Endothelial cell of umbilical vein (primary cell): ENCODE results near the gene DNAH1. TPM values are rescaled to one million over a fixed set of nuclear protein-coding genes. Genes with fewer than 3 reads are reported as not detected.

Source experiments
- BruUV-seq: library from RNA; stranded (reverse); fragments of 400-500 nt; replicated peaks from 2 replicates; lab custom pipeline; 2021; lab: Mats Ljungman, UMichigan
- CTCF ChIA-PET: fragments of 300-600, 350-600 bp; sonication (Branson Sonifier 250); formaldehyde crosslinking; loops from one replicate; lab custom pipeline; 2021; ENCODE audit warnings: antibody characterized with exemption, inconsistent platforms; lab: Charles Lee
- POLR2A ChIA-PET: fragments of 300-600, 350-600 bp; sonication (Branson Sonifier 250); formaldehyde crosslinking; loops from one replicate; lab custom pipeline; 2021; ENCODE audit warnings: antibody characterized with exemption, inconsistent platforms; lab: Charles Lee
- DNase-seq: peaks from one replicate; pipeline ENCODE4 v3.0.0-alpha.2; 2011; ENCODE audit warnings: low read depth, low spot score
- FAIRE-seq: peaks from 2 replicates; lab custom pipeline; 2011; peaks lifted over from hg19 to GRCh38; lab: Jason Lieb, UNC
- H2AFZ ChIP-seq: 2 replicates; pipeline ENCODE4 v1.6.0; 2012; ENCODE audit warnings: low read depth, low read length, control low read depth, inconsistent platforms
- H3K27ac ChIP-seq: 2 replicates; pipeline ENCODE4 v1.5.1; 2011; ENCODE audit warnings: low read depth, mild to moderate bottlenecking, control low read depth, low read length, moderate library complexity; ENCODE audit not compliant: insufficient read depth
- H3K27me3 ChIP-seq, 2 experiments: 2 replicates each; pipeline versions ENCODE4 v1.6.0 to v1.6.1; 2011; ENCODE audit warnings: low read length in 2 of 2, mixed read lengths in 1 of 2; ENCODE audit not compliant: control insufficient read depth in 2 of 2, insufficient read depth in 2 of 2
- H3K36me3 ChIP-seq, 2 experiments: 2 replicates in 1 of 2; 3 replicates in 1 of 2; pipeline ENCODE4 v1.5.1; 2011; ENCODE audit warnings: low read length in 2 of 2, mild to moderate bottlenecking in 1 of 2, moderate library complexity in 1 of 2; ENCODE audit not compliant: control insufficient read depth in 2 of 2, insufficient read depth in 2 of 2; ENCODE audit errors: extremely low read depth in 1 of 2
- H3K4me1 ChIP-seq: 3 replicates; pipeline ENCODE4 v1.5.1; 2011; ENCODE audit warnings: mild to moderate bottlenecking, low read length; ENCODE audit not compliant: control insufficient read depth, insufficient read depth; ENCODE audit errors: extremely low read depth
- H3K4me2 ChIP-seq: 2 replicates; pipeline ENCODE4 v1.6.1; 2011; ENCODE audit warnings: low read length, control low read depth, mixed read lengths; ENCODE audit not compliant: insufficient read depth
- H3K4me3 ChIP-seq, 3 experiments: fragments of 200-600 bp in 1 of 3; sonication (generic), shearing (Covaris generic) in 1 of 3; replicated peaks in 1 of 3; 2 replicates each; pipeline ENCODE4 v1.5.1; 2011 to 2016; ENCODE audit warnings: control low read depth in 3 of 3, low read length in 3 of 3, mild to moderate bottlenecking in 2 of 3, inconsistent platforms in 1 of 3, low read depth in 1 of 3, moderate library complexity in 1 of 3; ENCODE audit not compliant: insufficient read depth in 1 of 3
- H3K79me2 ChIP-seq: 2 replicates; pipeline ENCODE4 v1.6.0; 2012; ENCODE audit warnings: low read length, inconsistent platforms; ENCODE audit not compliant: control insufficient read depth, insufficient read depth
- H3K9ac ChIP-seq: replicated peaks from 2 replicates; pipeline ENCODE3; 2011; ENCODE audit warnings: low read length, control low read depth; ENCODE audit not compliant: insufficient read depth; ENCODE audit errors: extremely low read depth
- H3K9me1 ChIP-seq: replicated peaks from 3 replicates; pipeline ENCODE4 v1.6.0; 2011; ENCODE audit warnings: mild to moderate bottlenecking, low read length; ENCODE audit not compliant: control insufficient read depth, insufficient read depth; ENCODE audit errors: extremely low read depth
- H3K9me3 ChIP-seq: replicated peaks from 2 replicates; pipeline ENCODE4 v1.5.1; 2012; ENCODE audit warnings: low read length, inconsistent platforms; ENCODE audit not compliant: control insufficient read depth, insufficient read depth
- H4K20me1 ChIP-seq: replicated peaks from 2 replicates; pipeline ENCODE3; 2011; ENCODE audit warnings: mild to moderate bottlenecking, low read length; ENCODE audit not compliant: control insufficient read depth, insufficient read depth; ENCODE audit errors: extremely low read depth
- EZH2 ChIP-seq: IDR thresholded peaks from 2 replicates; pipeline ENCODE4 v1.6.1; 2012; ENCODE audit warnings: borderline replicate concordance, low read depth, mild to moderate bottlenecking, moderate library complexity, low read length, inconsistent platforms; ENCODE audit not compliant: severe bottlenecking
- FOS ChIP-seq: IDR thresholded peaks from 2 replicates; pipeline ENCODE4 v1.6.1; 2011; ENCODE audit warnings: mild to moderate bottlenecking, low read length, moderate library complexity, borderline replicate concordance; ENCODE audit not compliant: insufficient read depth
- GATA2 ChIP-seq: IDR thresholded peaks from 2 replicates; pipeline ENCODE4 v1.7.0; 2011; ENCODE audit warnings: low read depth, mild to moderate bottlenecking, moderate library complexity, mixed read lengths, low read length; ENCODE audit not compliant: insufficient read length, insufficient read depth
- JUN ChIP-seq: IDR thresholded peaks from 2 replicates; pipeline ENCODE4 v1.6.1; 2011; ENCODE audit warnings: borderline replicate concordance, low read depth; ENCODE audit not compliant: insufficient read length, insufficient read depth
- MYC ChIP-seq: IDR thresholded peaks from one replicate; pipeline ENCODE4 v1.6.1; 2011; ENCODE audit warnings: mild to moderate bottlenecking, low read depth, low read length
- POLR2A ChIP-seq: IDR thresholded peaks from 2 replicates; pipeline ENCODE4 v1.6.1; 2012; ENCODE audit warnings: low read depth, mild to moderate bottlenecking, control low read depth, low read length
- POLR2AphosphoS5 ChIP-seq: IDR thresholded peaks from 2 replicates; pipeline ENCODE4 v1.6.1; 2012; ENCODE audit warnings: low read depth, mild to moderate bottlenecking, control low read depth, low read length, moderate library complexity; ENCODE audit not compliant: insufficient read depth
- dilution Hi-C: fragments of 300-500 bp; cut with MboI; formaldehyde crosslinking; loops from one replicate; pipeline ENCODE4 v1.15.0; 2019; ENCODE audit warnings: low sequenced_read_pairs; ENCODE audit not compliant: extremely low pct_ligation_motif_present
- intact Hi-C: fragments of 100-400 bp; cut with micrococcal nuclease; formaldehyde crosslinking; loops from one replicate; pipeline ENCODE4 v1.10.0; 2022
- polyA plus RNA-seq, 4 experiments: library from polyadenylated mRNA; depleted of rRNA in 3 of 4; stranded (reverse) in 3 of 4; unstranded in 1 of 4; fragments of >200 nt; gene quantifications; 2 replicates each; pipeline versions ENCODE4 v1.2.1 to v1.2.3, GENCODE V29; 2011 to 2012; ENCODE audit warnings: missing spikeins in 1 of 4
- total RNA-seq: library from RNA; stranded (reverse); gene quantifications from 2 replicates; pipeline ENCODE4 v1.2.3, GENCODE V29; 2021
- TF ChIP-seq, protein P1 (sequence below): IDR thresholded peaks from 2 replicates; pipeline ENCODE4 v1.6.1; 2011; ENCODE audit not compliant: insufficient read depth, insufficient read length
- TF ChIP-seq, protein P2 (sequence below), 2 donors: IDR thresholded peaks; 1 replicate in 1 of 2; 2 replicates in 1 of 2; pipeline ENCODE4 v1.5.1; 2011; ENCODE audit warnings: low read length in 2 of 2, mild to moderate bottlenecking in 2 of 2, moderate library complexity in 2 of 2, control low read depth in 1 of 2, inconsistent platforms in 1 of 2, low read depth in 1 of 2; ENCODE audit not compliant: insufficient read depth in 1 of 2; ENCODE audit errors: extremely low read depth in 1 of 2

Gene DNAH1
- total and polyA plus RNA-seq, 2 donors (not counting 3 experiments of a cell fraction or from before 2014, with no cell fraction given), result 5.8 to 6.0 TPM

DNA sequence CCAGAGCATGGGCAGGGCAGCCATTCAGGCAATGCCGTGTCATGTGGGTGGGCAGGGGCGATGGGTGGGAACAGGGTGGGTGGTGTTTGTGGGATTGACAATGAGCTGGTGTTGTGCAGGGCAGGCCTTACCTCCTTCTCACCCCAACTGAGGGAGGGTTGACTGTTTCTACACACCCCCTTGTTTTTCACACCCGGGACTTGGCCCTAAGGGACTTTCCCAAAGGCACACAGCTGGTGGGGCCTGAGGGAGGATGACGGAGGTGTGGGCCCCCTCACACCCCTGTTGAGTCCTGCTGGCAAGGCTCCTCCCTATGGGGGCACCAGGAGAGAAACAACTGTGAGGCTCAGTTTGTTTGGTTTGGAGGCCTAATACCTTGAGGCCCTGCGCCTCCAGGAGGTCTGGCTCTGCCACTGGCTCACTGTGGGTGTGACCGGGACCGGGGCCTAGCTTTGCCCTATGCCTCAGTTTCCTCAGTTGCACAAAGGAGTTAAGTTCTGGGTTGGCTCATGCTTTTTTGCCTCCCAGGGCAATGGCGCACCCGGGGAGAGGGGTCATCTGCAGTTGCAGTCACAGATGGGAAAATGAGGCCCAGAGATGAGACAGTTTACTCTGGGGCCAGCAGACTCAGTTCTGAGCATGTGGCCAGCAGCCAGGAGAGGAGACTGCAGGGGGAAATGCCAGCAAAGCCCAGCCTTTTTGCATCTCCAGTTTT lies 5.1 kb upstream of the DNAH1 start:
- POLR2A ChIA-PET, result no interaction called here

More for the DNA sequence above, 5.1 kb upstream of the DNAH1 start:
- TF ChIP-seq MYC (no peak), JUN (no peak), POLR2A (no peak), EZH2 (no peak), GATA2 (no peak), FOS (no peak), POLR2AphosphoS5 (no peak)
- TF ChIP-seq, protein P1, sequence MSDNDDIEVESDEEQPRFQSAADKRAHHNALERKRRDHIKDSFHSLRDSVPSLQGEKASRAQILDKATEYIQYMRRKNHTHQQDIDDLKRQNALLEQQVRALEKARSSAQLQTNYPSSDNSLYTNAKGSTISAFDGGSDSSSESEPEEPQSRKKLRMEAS, result no peak
- TF ChIP-seq, protein P2, sequence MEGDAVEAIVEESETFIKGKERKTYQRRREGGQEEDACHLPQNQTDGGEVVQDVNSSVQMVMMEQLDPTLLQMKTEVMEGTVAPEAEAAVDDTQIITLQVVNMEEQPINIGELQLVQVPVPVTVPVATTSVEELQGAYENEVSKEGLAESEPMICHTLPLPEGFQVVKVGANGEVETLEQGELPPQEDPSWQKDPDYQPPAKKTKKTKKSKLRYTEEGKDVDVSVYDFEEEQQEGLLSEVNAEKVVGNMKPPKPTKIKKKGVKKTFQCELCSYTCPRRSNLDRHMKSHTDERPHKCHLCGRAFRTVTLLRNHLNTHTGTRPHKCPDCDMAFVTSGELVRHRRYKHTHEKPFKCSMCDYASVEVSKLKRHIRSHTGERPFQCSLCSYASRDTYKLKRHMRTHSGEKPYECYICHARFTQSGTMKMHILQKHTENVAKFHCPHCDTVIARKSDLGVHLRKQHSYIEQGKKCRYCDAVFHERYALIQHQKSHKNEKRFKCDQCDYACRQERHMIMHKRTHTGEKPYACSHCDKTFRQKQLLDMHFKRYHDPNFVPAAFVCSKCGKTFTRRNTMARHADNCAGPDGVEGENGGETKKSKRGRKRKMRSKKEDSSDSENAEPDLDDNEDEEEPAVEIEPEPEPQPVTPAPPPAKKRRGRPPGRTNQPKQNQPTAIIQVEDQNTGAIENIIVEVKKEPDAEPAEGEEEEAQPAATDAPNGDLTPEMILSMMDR (IDR thresholded peaks at IDR 0.05; ENCODE audit: extremely low read depth in 1 of 2, insufficient read depth in 1 of 2, low read depth in 1 of 2, low read length in 2 of 2), result no peak
- no peak overlapping the region for H3K9ac ChIP-seq
- H4K20me1 ChIP-seq, result no peaks in the 10 kb centered on the region
- BruUV-seq, result no TSS peak
- dilution Hi-C loops, result no loop called here
- H3K4me3 ChIP-seq, result no peak overlapping the region
- no peak overlapping the region for H2AFZ ChIP-seq
- no peaks in the 10 kb centered on the region for H3K79me2 ChIP-seq
- no peaks in the 10 kb centered on the region for H3K9me3 ChIP-seq
- intact Hi-C loops, result no loop called here
- H3K4me2 ChIP-seq, result no peak overlapping the region
- no peak overlapping the region for H3K27ac ChIP-seq
- peaks cover 15% of the 10 kb centered on the region for H3K4me1 ChIP-seq
- DNase-seq (no peak), FAIRE-seq (no peak)
- H3K27me3 ChIP-seq, result no peaks in the 10 kb centered on the region
- CTCF ChIA-PET, result no interaction called here
- H3K36me3 ChIP-seq, result no peaks in the 10 kb centered on the region
- H3K9me1 ChIP-seq, result no peaks in the 10 kb centered on the region
